HG02678 (cell line): ENCODE data around the gene SPDYE4.

Experiments used
- ATAC-seq: cut with Tn5 transposase; IDR thresholded peaks from one replicate; pipeline ENCODE4 v1.9.1; 2021; ENCODE audit warnings: mild to moderate bottlenecking, moderate library complexity; ENCODE audit not compliant: unreplicated experiment

SPDYE4 gene

GRCh38 chr17:8741771-8742170 lies 16.6 kb downstream of the SPDYE4 start:
- ATAC-seq = no peak

- ATAC-seq = no peak
Observed at GRCh38 chr17:8741366-8741765, 17.0 kb downstream of the SPDYE4 start.

GRCh38 chr17:8740486-8740885 lies 17.9 kb downstream of the SPDYE4 start:
- no peak for ATAC-seq

GRCh38 chr17:8739097-8739496 lies 19.2 kb downstream of the SPDYE4 start:
- ATAC-seq = no peak

GRCh38 chr17:8736796-8737195 lies 21.6 kb downstream of the SPDYE4 start:
- no peak for ATAC-seq

GRCh38 chr17:8736362-8736761 lies 22.0 kb downstream of the SPDYE4 start:
- ATAC-seq = no peak

- no peak for ATAC-seq
Observed at GRCh38 chr17:8735336-8735939, 22.9 kb downstream of the SPDYE4 start.

- no peak for ATAC-seq
Observed at GRCh38 chr17:8734876-8735275, 23.5 kb downstream of the SPDYE4 start.

- no peak for ATAC-seq
Observed at GRCh38 chr17:8732406-8733085, 25.8 kb downstream of the SPDYE4 start.

GRCh38 chr17:8729860-8730259 lies 28.5 kb downstream of the SPDYE4 start:
- ATAC-seq = no peak

- no peak for ATAC-seq
Observed at GRCh38 chr17:8729421-8729820, 28.9 kb downstream of the SPDYE4 start.

- no peak for ATAC-seq
Observed at GRCh38 chr17:8728971-8729370, 29.4 kb downstream of the SPDYE4 start.

- ATAC-seq = no peak
Observed at GRCh38 chr17:8728251-8728938, 30.0 kb downstream of the SPDYE4 start.

- ATAC-seq = no peak
Observed at GRCh38 chr17:8726941-8727555, 31.3 kb downstream of the SPDYE4 start.

- no peak for ATAC-seq
Observed at GRCh38 chr17:8725881-8726876, 32.2 kb downstream of the SPDYE4 start.

GRCh38 chr17:8724451-8724850 lies 33.9 kb downstream of the SPDYE4 start:
- ATAC-seq = no peak

- no peak for ATAC-seq
Observed at GRCh38 chr17:8720596-8720995, 37.8 kb downstream of the SPDYE4 start.

- ATAC-seq = no peak
Observed at GRCh38 chr17:8719291-8720246, 38.8 kb downstream of the SPDYE4 start.

GRCh38 chr17:8718001-8718563 lies 40.3 kb downstream of the SPDYE4 start:
- no peak for ATAC-seq
